CD14-positive monocyte (primary cell): ENCODE results near the gene PFDN1. TPM values are rescaled to one million over a fixed set of nuclear protein-coding genes. Genes with fewer than 3 reads are reported as not detected.

Experiments
- DNase-seq, 3 donors: peaks; one replicate each; pipeline ENCODE4 v3.0.0-alpha.2; 2011 to 2022
- H2AFZ ChIP-seq: 2 replicates; pipeline ENCODE4 v1.6.0; 2012; ENCODE audit warnings: mild to moderate bottlenecking, low read depth, low read length, inconsistent platforms; ENCODE audit not compliant: insufficient read depth, poor library complexity, severe bottlenecking
- H3K27ac ChIP-seq, 2 donors: 1 replicate in 1 of 2; 2 replicates in 1 of 2; pipeline ENCODE4 v1.5.1; 2012 to 2013; ENCODE audit warnings: low read length in 2 of 2, control low read depth in 1 of 2, inconsistent platforms in 1 of 2, low read depth in 1 of 2, mild to moderate bottlenecking in 1 of 2
- H3K27me3 ChIP-seq, 2 donors: one replicate each; pipeline versions ENCODE4 v1.6.0 to v1.6.1; 2011 to 2013; ENCODE audit warnings: low read length in 2 of 2; ENCODE audit not compliant: control insufficient read depth in 2 of 2, insufficient read depth in 2 of 2
- H3K36me3 ChIP-seq, 2 donors: replicated peaks in 1 of 2; 1 replicate in 1 of 2; 2 replicates in 1 of 2; pipeline versions ENCODE4 v1.5.1 to v1.6.1; 2012 to 2013; ENCODE audit warnings: low read length in 2 of 2, control low read depth in 1 of 2, inconsistent platforms in 1 of 2, mild to moderate bottlenecking in 1 of 2; ENCODE audit not compliant: insufficient read depth in 2 of 2, control insufficient read depth in 1 of 2
- H3K4me1 ChIP-seq, 2 donors: 1 replicate in 1 of 2; 2 replicates in 1 of 2; pipeline versions ENCODE4 v1.5.1 to v1.6.1; 2012 to 2013; ENCODE audit warnings: low read length in 2 of 2, control low read depth in 1 of 2, inconsistent platforms in 1 of 2, mild to moderate bottlenecking in 1 of 2, moderate library complexity in 1 of 2; ENCODE audit not compliant: insufficient read depth in 2 of 2, control insufficient read depth in 1 of 2
- H3K4me2 ChIP-seq: replicated peaks from 2 replicates; pipeline ENCODE3; 2012; ENCODE audit warnings: low read length, moderate library complexity, mild to moderate bottlenecking; ENCODE audit not compliant: poor library complexity, severe bottlenecking; ENCODE audit errors: extremely low read depth
- H3K4me3 ChIP-seq, 3 experiments: fragments of 200-600 bp in 1 of 3; sonication (generic) in 1 of 3; replicated peaks in 1 of 3; 1 replicate in 2 of 3; 2 replicates in 1 of 3; pipeline ENCODE4 v1.5.1; 2011 to 2013; ENCODE audit warnings: low read length in 3 of 3, mild to moderate bottlenecking in 3 of 3, control low read depth in 2 of 3, low read depth in 2 of 3, inconsistent platforms in 1 of 3, moderate library complexity in 1 of 3
- H3K79me2 ChIP-seq: 2 replicates; pipeline ENCODE4 v1.6.0; 2012; ENCODE audit warnings: mild to moderate bottlenecking, control low read depth, inconsistent platforms, low read length, moderate library complexity; ENCODE audit not compliant: insufficient read depth
- H3K9ac ChIP-seq: 2 replicates; pipeline ENCODE4 v1.6.0; 2017; ENCODE audit warnings: low read length, mild to moderate bottlenecking; ENCODE audit not compliant: insufficient read depth, poor library complexity, severe bottlenecking
- H3K9me3 ChIP-seq, 2 donors: replicated peaks in 1 of 2; 1 replicate in 1 of 2; 2 replicates in 1 of 2; pipeline versions ENCODE4 v1.5.1 to v1.6.1; 2012 to 2013; ENCODE audit warnings: low read length in 2 of 2, control low read depth in 1 of 2; ENCODE audit not compliant: control insufficient read depth in 1 of 2, insufficient read depth in 1 of 2
- H4K20me1 ChIP-seq: 2 replicates; pipeline ENCODE4 v1.6.0; 2012; ENCODE audit warnings: mild to moderate bottlenecking, low read length, control low read depth, moderate library complexity; ENCODE audit not compliant: insufficient read depth
- H3K27ac Mint-ChIP-seq, 7 donors: one replicate each; pipeline ENCODE4 v1.8.0; 2020; ENCODE audit warnings: mild to moderate bottlenecking in 7 of 7, mixed read lengths in 7 of 7, moderate library complexity in 6 of 7, inconsistent platforms in 2 of 7
- H3K27me3 Mint-ChIP-seq, 3 donors: one replicate each; pipeline ENCODE4 v1.8.0; 2021 to 2022; ENCODE audit warnings: low read depth in 3 of 3, mild to moderate bottlenecking in 3 of 3, mixed read lengths in 3 of 3, moderate library complexity in 3 of 3, inconsistent platforms in 1 of 3
- H3K36me3 Mint-ChIP-seq, 2 donors: one replicate each; pipeline ENCODE4 v1.8.0; 2020; ENCODE audit warnings: mixed read lengths in 2 of 2, inconsistent platforms in 1 of 2, mild to moderate bottlenecking in 1 of 2
- H3K4me1 Mint-ChIP-seq: one replicate; pipeline ENCODE4 v1.8.0; 2020; ENCODE audit warnings: mild to moderate bottlenecking, mixed read lengths
- H3K4me3 Mint-ChIP-seq, 2 donors: one replicate each; pipeline ENCODE4 v1.8.0; 2020; ENCODE audit warnings: mild to moderate bottlenecking in 2 of 2, mixed read lengths in 2 of 2, moderate library complexity in 1 of 2
- H3K9me3 Mint-ChIP-seq, 7 donors: one replicate each; pipeline ENCODE4 v1.8.0; 2020 to 2022; ENCODE audit warnings: mixed read lengths in 7 of 7, mild to moderate bottlenecking in 6 of 7, moderate library complexity in 6 of 7, inconsistent platforms in 2 of 7
- WGBS: methylation state at CpG from one replicate; pipeline ENCODE4 v1.1.5; 2013; ENCODE audit warnings: missing lambda C conversion rate; ENCODE audit not compliant: insufficient coverage; 5-methylcytosine and 5-hydroxymethylcytosine counted together
- intact Hi-C, 2 donors: fragments of 100-400 bp; cut with micrococcal nuclease; formaldehyde crosslinking; loops; one replicate each; pipeline versions ENCODE4 v1.15.0 to v1.15.1; 2023
- polyA plus RNA-seq, 3 donors: library from polyadenylated mRNA; depleted of rRNA in 1 of 3; unstranded in 2 of 3; stranded (reverse) in 1 of 3; fragments of 300-500 nt in 2 of 3; fragments of >200 nt in 1 of 3; fragmentation: Illumina TruSeq in 2 of 3; gene quantifications; 1 replicate in 2 of 3; 2 replicates in 1 of 3; pipeline ENCODE4 v1.2.3, GENCODE V29; 2012 to 2021
- TF ChIP-seq, protein P1 (sequence below): fragments of 200-600 bp; IDR thresholded peaks from one replicate; pipeline ENCODE4 v1.8.0; 2022; ENCODE audit warnings: antibody characterized with exemption, mild to moderate bottlenecking

The PFDN1 gene
- polyA plus RNA-seq, 3 donors = 44.7 to 105 (median 82.2) TPM

DNA sequence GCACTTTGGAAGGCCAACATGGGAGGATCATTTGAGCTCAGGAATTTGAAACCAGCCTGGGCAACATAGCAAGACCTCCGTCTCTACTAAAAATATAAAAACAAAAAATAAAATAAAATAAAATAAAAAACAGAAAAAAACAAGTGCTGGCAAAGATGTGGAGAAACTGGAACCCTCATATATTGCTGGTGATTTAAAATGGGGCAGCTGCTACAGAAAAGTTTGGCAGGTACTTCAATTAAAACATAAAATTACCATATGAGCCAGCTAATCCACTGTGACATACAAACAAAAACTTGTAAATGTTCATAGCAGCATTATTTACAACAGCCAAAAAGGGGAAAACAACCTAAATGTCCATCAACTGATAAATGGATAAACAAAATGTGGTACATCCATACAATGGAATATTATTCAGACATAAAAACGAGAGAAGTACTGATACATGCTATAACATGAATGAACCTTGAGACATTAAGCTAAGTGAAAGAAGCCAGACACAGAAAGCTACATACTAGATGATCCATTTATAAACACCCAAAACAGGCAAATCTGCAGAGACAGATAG lies 42.7 kb downstream of the PFDN1 start:
- Histone ChIP-seq H3K27ac (no peak overlapping the region), H3K4me1 (peaks cover 20 to 33% of the 10 kb centered on the region in 2 donors), H4K20me1 (no peaks in the 10 kb centered on the region), H3K4me3 (no peak overlapping the region), H3K9me3 (no peaks in the 10 kb centered on the region), H3K36me3 (peaks cover 3 to 31% of the 10 kb centered on the region in 2 donors), H3K79me2 (peaks cover 42% of the 10 kb centered on the region), H2AFZ (no peak overlapping the region), H3K9ac (no peak overlapping the region), H3K4me2 (no peak overlapping the region), H3K27me3 (no peaks in the 10 kb centered on the region)
- TF ChIP-seq, protein P1, sequence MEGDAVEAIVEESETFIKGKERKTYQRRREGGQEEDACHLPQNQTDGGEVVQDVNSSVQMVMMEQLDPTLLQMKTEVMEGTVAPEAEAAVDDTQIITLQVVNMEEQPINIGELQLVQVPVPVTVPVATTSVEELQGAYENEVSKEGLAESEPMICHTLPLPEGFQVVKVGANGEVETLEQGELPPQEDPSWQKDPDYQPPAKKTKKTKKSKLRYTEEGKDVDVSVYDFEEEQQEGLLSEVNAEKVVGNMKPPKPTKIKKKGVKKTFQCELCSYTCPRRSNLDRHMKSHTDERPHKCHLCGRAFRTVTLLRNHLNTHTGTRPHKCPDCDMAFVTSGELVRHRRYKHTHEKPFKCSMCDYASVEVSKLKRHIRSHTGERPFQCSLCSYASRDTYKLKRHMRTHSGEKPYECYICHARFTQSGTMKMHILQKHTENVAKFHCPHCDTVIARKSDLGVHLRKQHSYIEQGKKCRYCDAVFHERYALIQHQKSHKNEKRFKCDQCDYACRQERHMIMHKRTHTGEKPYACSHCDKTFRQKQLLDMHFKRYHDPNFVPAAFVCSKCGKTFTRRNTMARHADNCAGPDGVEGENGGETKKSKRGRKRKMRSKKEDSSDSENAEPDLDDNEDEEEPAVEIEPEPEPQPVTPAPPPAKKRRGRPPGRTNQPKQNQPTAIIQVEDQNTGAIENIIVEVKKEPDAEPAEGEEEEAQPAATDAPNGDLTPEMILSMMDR = no peak
- no peak overlapping the region for H3K4me3 Mint-ChIP-seq
- H3K9me3 Mint-ChIP-seq = no peaks in the 10 kb centered on the region
- no CpG with 5 or more reads among the region's 2 CpGs for WGBS
- H3K27me3 Mint-ChIP-seq = peaks cover 0 to 3% (median 1%) of the 10 kb centered on the region in 3 donors
- intact Hi-C loops = loop anchor here in 1 of 2 donors (5.0 kb wide), 1 partner anchor 62 kb away; no protein-coding TSS in a partner anchor
- no peak for DNase-seq
- H3K27ac Mint-ChIP-seq = peak overlapping the region in 6 of 7 donors; percentile 89 to 96 (median 93)
- H3K36me3 Mint-ChIP-seq = peaks cover 41 to 48% of the 10 kb centered on the region in 2 donors
- peaks cover 26% of the 10 kb centered on the region for H3K4me1 Mint-ChIP-seq

DNA sequence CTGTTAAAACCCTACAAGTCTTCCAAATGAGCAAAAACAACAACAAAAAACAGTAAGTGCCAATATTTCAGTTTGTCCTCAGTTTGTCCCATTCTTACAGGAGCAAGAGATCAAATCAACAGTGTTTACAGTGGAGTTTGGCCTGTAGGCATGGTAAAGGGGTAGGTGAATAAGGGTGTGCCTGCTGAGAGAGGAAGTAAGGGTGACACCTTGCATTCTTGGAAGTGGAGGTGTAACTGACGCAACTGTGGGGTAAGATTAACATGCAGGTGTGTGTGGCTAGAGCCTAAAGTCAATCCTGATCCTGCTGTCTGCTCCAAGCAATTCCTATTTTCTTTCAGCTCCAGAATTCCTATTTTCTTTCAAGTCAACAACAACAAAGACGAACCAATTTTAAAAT lies 43.4 kb downstream of the PFDN1 start:
- intact Hi-C loops = no loop called here
- H3K27ac Mint-ChIP-seq = peak overlapping the region in 4 of 7 donors; percentile 6 to 59 (median 34)

More for the DNA sequence above, 43.4 kb downstream of the PFDN1 start:
- Histone ChIP-seq H3K9ac (no peak overlapping the region), H3K27me3 (no peaks in the 10 kb centered on the region), H3K27ac (no peak overlapping the region), H3K4me3 (no peak overlapping the region), H3K79me2 (peaks cover 36% of the 10 kb centered on the region), H2AFZ (no peak overlapping the region), H3K4me1 (peaks cover 24 to 39% of the 10 kb centered on the region in 2 donors), H3K36me3 (peaks cover 3 to 31% of the 10 kb centered on the region in 2 donors), H3K9me3 (no peaks in the 10 kb centered on the region), H3K4me2 (no peak overlapping the region), H4K20me1 (no peaks in the 10 kb centered on the region)
- no peak overlapping the region for H3K4me3 Mint-ChIP-seq
- H3K27me3 Mint-ChIP-seq = peaks cover 0 to 3% (median 1%) of the 10 kb centered on the region in 3 donors
- WGBS = no CpG with 5 or more reads among the region's 2 CpGs
- DNase-seq = no peak
- no peaks in the 10 kb centered on the region for H3K9me3 Mint-ChIP-seq
- TF ChIP-seq, protein P1 = no peak
- peaks cover 24% of the 10 kb centered on the region for H3K4me1 Mint-ChIP-seq
- peaks cover 41 to 48% of the 10 kb centered on the region in 2 donors for H3K36me3 Mint-ChIP-seq
